ENCODE results near the gene CUTA. TPM values are rescaled to one million over a fixed set of nuclear protein-coding genes. Genes with fewer than 3 reads are reported as not detected.

Gene CUTA
- polyA plus RNA-seq, 1 donor from 2014 or later, result 343 TPM

- no peaks in the 10 kb centered on the region for H4K20me1 ChIP-seq (ENCODE audit: insufficient read depth)
- no peaks in the 10 kb centered on the region for H3F3A ChIP-seq (ENCODE audit: insufficient read depth, low read length, poor library complexity, severe bottlenecking)
- H2AFZ ChIP-seq (ENCODE audit: low read depth, low read length), result no peak overlapping the region
- H3K36me3 ChIP-seq (ENCODE audit: insufficient read depth, low read length), result no peaks in the 10 kb centered on the region
- H3K9me3 ChIP-seq (ENCODE audit: low read length), result no peaks in the 10 kb centered on the region
- H3K79me2 ChIP-seq (replicated peaks; ENCODE audit: insufficient read depth, low read length), result no peaks in the 10 kb centered on the region
- TF ChIP-seq MXI1 (conservative IDR thresholded peaks at IDR 0.05; ENCODE audit: poor library complexity, severe bottlenecking), result no peak
- no peaks in the 10 kb centered on the region for H3K27me3 ChIP-seq (ENCODE audit: insufficient read depth, low read depth, low read length)
- no peak overlapping the region for H3K27ac ChIP-seq (ENCODE audit: low read length)
- no peak overlapping the region for H3K9ac ChIP-seq (ENCODE audit: low read length)
- no peaks in the 10 kb centered on the region for H3K9me2 ChIP-seq (ENCODE audit: insufficient read depth, low read length)
- H3K4me2 ChIP-seq (ENCODE audit: low read length), result no peak overlapping the region
- no peak overlapping the region for H3K4me3 ChIP-seq (ENCODE audit: low read length)
Measured at GRCh38 chr6:33440649-33441309, 22.9 kb upstream of the CUTA start.

- Histone ChIP-seq H3K79me2 (replicated peaks; ENCODE audit: insufficient read depth, low read length) (no peaks in the 10 kb centered on the region), H3K9ac (ENCODE audit: low read length) (no peak overlapping the region), H4K20me1 (ENCODE audit: insufficient read depth) (no peaks in the 10 kb centered on the region), H3K36me3 (ENCODE audit: insufficient read depth, low read length) (no peaks in the 10 kb centered on the region), H3K9me3 (ENCODE audit: low read length) (no peaks in the 10 kb centered on the region), H2AFZ (ENCODE audit: low read depth, low read length) (no peak overlapping the region), H3F3A (ENCODE audit: insufficient read depth, low read length, poor library complexity, severe bottlenecking) (no peaks in the 10 kb centered on the region), H3K4me3 (ENCODE audit: low read length) (no peak overlapping the region), H3K27me3 (ENCODE audit: insufficient read depth, low read depth, low read length) (no peaks in the 10 kb centered on the region), H3K27ac (ENCODE audit: low read length) (no peak overlapping the region), H3K9me2 (ENCODE audit: insufficient read depth, low read length) (no peaks in the 10 kb centered on the region), H3K4me2 (ENCODE audit: low read length) (no peak overlapping the region)
- TF ChIP-seq EZH2 (IDR thresholded peaks at IDR 0.05; ENCODE audit: borderline replicate concordance, insufficient read depth, low read length, poor library complexity, severe bottlenecking), result no peak
- no peak for TF ChIP-seq REST (IDR thresholded peaks at IDR 0.05; ENCODE audit: borderline replicate concordance)
- TF ChIP-seq TAF1 (IDR thresholded peaks at IDR 0.05; ENCODE audit: low read depth), result no peak
- no peak for TF ChIP-seq POLR2AphosphoS5 (IDR thresholded peaks at IDR 0.05)
- TF ChIP-seq EP300 (conservative IDR thresholded peaks at IDR 0.05; ENCODE audit: poor library complexity, severe bottlenecking), result no peak
- TF ChIP-seq SMC3 (conservative IDR thresholded peaks at IDR 0.05; ENCODE audit: poor library complexity), result no peak
- TF ChIP-seq, protein P1, sequence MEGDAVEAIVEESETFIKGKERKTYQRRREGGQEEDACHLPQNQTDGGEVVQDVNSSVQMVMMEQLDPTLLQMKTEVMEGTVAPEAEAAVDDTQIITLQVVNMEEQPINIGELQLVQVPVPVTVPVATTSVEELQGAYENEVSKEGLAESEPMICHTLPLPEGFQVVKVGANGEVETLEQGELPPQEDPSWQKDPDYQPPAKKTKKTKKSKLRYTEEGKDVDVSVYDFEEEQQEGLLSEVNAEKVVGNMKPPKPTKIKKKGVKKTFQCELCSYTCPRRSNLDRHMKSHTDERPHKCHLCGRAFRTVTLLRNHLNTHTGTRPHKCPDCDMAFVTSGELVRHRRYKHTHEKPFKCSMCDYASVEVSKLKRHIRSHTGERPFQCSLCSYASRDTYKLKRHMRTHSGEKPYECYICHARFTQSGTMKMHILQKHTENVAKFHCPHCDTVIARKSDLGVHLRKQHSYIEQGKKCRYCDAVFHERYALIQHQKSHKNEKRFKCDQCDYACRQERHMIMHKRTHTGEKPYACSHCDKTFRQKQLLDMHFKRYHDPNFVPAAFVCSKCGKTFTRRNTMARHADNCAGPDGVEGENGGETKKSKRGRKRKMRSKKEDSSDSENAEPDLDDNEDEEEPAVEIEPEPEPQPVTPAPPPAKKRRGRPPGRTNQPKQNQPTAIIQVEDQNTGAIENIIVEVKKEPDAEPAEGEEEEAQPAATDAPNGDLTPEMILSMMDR (IDR thresholded peaks at IDR 0.05; ENCODE audit: poor library complexity, severe bottlenecking), result no peak
- no peak for TF ChIP-seq RAD21 (conservative IDR thresholded peaks at IDR 0.05)
- TF ChIP-seq MXI1 (conservative IDR thresholded peaks at IDR 0.05; ENCODE audit: poor library complexity, severe bottlenecking), result no peak
Measured at GRCh38 chr6:33439956-33440648, 22.2 kb upstream of the CUTA start.
